K562 (cell line): Measurements from ENCODE around the gene OXNAD1. TPM values are rescaled to one million over a fixed set of nuclear protein-coding genes. Genes with fewer than 3 reads are reported as not detected.

Experiments
- ATAC-seq: fragments of 200-7000 bp; cut with Tn5 transposase; 3 replicates; pipeline ENCODE4 v1.9.1; 2020; ENCODE audit warnings: moderate library complexity
- BruUV-seq: library from RNA; stranded (reverse); fragments of 400-500 nt; replicated peaks from 2 replicates; lab custom pipeline; 2021; lab: Mats Ljungman, UMichigan
- CTCF ChIA-PET: fragments of 300-600 bp; formaldehyde crosslinking; extraction: SDS; loops from one replicate; lab custom pipeline; 2021; ENCODE audit warnings: low intra/inter-chr PET ratio; lab: Yijun Ruan, JAX
- POLR2A ChIA-PET: fragments of 300-600, 350-650 bp; sonication (Branson Sonifier 250); formaldehyde crosslinking; extraction: SDS; loops from one replicate; lab custom pipeline; 2021; ENCODE audit warnings: antibody characterized with exemption, inconsistent platforms; lab: Yijun Ruan, JAX
- DNase-seq, 4 experiments: peaks; one replicate each; pipeline versions ENCODE4 v3.0.0 to v3.0.0-alpha.2; 2011 to 2018; ENCODE audit warnings: low spot score in 3 of 4, mixed read lengths in 3 of 4; ENCODE audit errors: extremely low read depth in 1 of 4
- FAIRE-seq: peaks from 2 replicates; lab custom pipeline; 2011; peaks lifted over from hg19 to GRCh38; lab: Jason Lieb, UNC
- H2AFZ ChIP-seq: 2 replicates; pipeline ENCODE4 v1.6.0; 2011; ENCODE audit warnings: low read depth, low read length, control low read depth, inconsistent platforms
- H3K27ac ChIP-seq: fragments of 200-600 bp; 3 replicates; pipeline ENCODE4 v1.8.0; 2011; ENCODE audit warnings: low read depth, mild to moderate bottlenecking, control low read depth, inconsistent platforms, low read length, moderate library complexity, mixed read lengths; ENCODE audit errors: extremely low read depth
- H3K27me3 ChIP-seq, 2 experiments: fragments of 300-600 bp in 1 of 2; 2 replicates in 1 of 2; 3 replicates in 1 of 2; pipeline versions ENCODE4 v1.6.0 to v1.8.0; 2011; ENCODE audit warnings: inconsistent platforms in 2 of 2, low read length in 2 of 2, mild to moderate bottlenecking in 1 of 2, mixed read lengths in 1 of 2, moderate library complexity in 1 of 2; ENCODE audit not compliant: control insufficient read depth in 2 of 2, insufficient read depth in 2 of 2
- H3K36me3 ChIP-seq: fragments of 300-600 bp; 3 replicates; pipeline ENCODE4 v1.8.0; 2011; ENCODE audit warnings: mild to moderate bottlenecking, low read length, inconsistent platforms; ENCODE audit not compliant: control insufficient read depth, insufficient read depth
- H3K4me1 ChIP-seq, 2 experiments: fragments of 200-600 bp in 1 of 2; replicated peaks in 1 of 2; 2 replicates in 1 of 2; 3 replicates in 1 of 2; pipeline versions ENCODE4 v1.5.1 to v1.8.0; 2011; ENCODE audit warnings: inconsistent platforms in 2 of 2, low read length in 2 of 2, mild to moderate bottlenecking in 1 of 2, mixed read lengths in 1 of 2, moderate library complexity in 1 of 2; ENCODE audit not compliant: control insufficient read depth in 2 of 2, insufficient read depth in 2 of 2
- H3K4me2 ChIP-seq: 2 replicates; pipeline ENCODE4 v1.6.1; 2011; ENCODE audit warnings: low read length, control low read depth, inconsistent platforms, mixed read lengths; ENCODE audit not compliant: insufficient read depth
- H3K4me3 ChIP-seq: fragments of 200-600 bp; sonication (generic), shearing (Covaris generic); 2 replicates; pipeline ENCODE4 v1.5.1; 2016; ENCODE audit warnings: control low read depth, inconsistent platforms
- H3K79me2 ChIP-seq: fragments of 200-600 bp; 3 replicates; pipeline ENCODE4 v1.8.0; 2011; ENCODE audit warnings: low read length, inconsistent platforms; ENCODE audit not compliant: control insufficient read depth, insufficient read depth
- H3K9ac ChIP-seq, 2 experiments: 2 replicates each; pipeline versions ENCODE4 v1.6.0 to v1.6.1; 2011; ENCODE audit warnings: low read depth in 2 of 2, low read length in 2 of 2, control low read depth in 1 of 2, inconsistent platforms in 1 of 2, mild to moderate bottlenecking in 1 of 2, mixed read lengths in 1 of 2; ENCODE audit not compliant: insufficient read depth in 1 of 2
- H3K9me1 ChIP-seq: one replicate; pipeline ENCODE4 v1.6.0; 2011; ENCODE audit warnings: inconsistent platforms, mild to moderate bottlenecking, low read length, moderate library complexity; ENCODE audit not compliant: control insufficient read depth, insufficient read depth
- H3K9me3 ChIP-seq: replicated peaks from 2 replicates; pipeline ENCODE4 v1.5.1; 2011; ENCODE audit warnings: low read depth, low read length, inconsistent platforms; ENCODE audit not compliant: control insufficient read depth, insufficient read depth
- H4K20me1 ChIP-seq: replicated peaks from 2 replicates; pipeline ENCODE4 v1.6.1; 2011; ENCODE audit warnings: low read length, inconsistent platforms, mixed read lengths; ENCODE audit not compliant: control insufficient read depth, insufficient read depth
- E2F6 ChIP-seq, 2 experiments: IDR thresholded peaks; 2 replicates each; pipeline ENCODE4 v1.6.1; 2011; ENCODE audit warnings: borderline replicate concordance in 1 of 2, control low read depth in 1 of 2, low read depth in 1 of 2, low read length in 1 of 2, mild to moderate bottlenecking in 1 of 2, mixed read lengths in 1 of 2, moderate library complexity in 1 of 2; ENCODE audit not compliant: insufficient read depth in 1 of 2, insufficient read length in 1 of 2, poor library complexity in 1 of 2, severe bottlenecking in 1 of 2; ENCODE audit errors: extremely low read depth in 1 of 2
- EHMT2 ChIP-seq: fragments of 450-650 bp; IDR thresholded peaks from 2 replicates; pipeline ENCODE4 v1.6.1; 2018; ENCODE audit warnings: antibody characterized with exemption
- ESRRB ChIP-seq: fragments of 250-450 bp; sonication (Bioruptor Pico); IDR thresholded peaks from 2 replicates; pipeline ENCODE4 v1.5.0; 2020; ENCODE audit warnings: mild to moderate bottlenecking, moderate library complexity, borderline replicate concordance
- GATA2 ChIP-seq: sonication (generic); formaldehyde crosslinking; IDR thresholded peaks from 2 replicates; pipeline ENCODE4 v1.4.0; 2020; ENCODE audit warnings: mild to moderate bottlenecking, missing genetic modification reagents
- HMGXB4 ChIP-seq: sonication (generic); formaldehyde crosslinking; IDR thresholded peaks from 2 replicates; pipeline ENCODE4 v1.8.1; 2023; ENCODE audit warnings: mild to moderate bottlenecking, missing genetic modification reagents
- RAD21 ChIP-seq, 2 experiments: fragments of 250-450 bp in 1 of 2; fragments of 450-650 bp in 1 of 2; sonication (Bioruptor Pico) in 1 of 2; formaldehyde crosslinking in 1 of 2; IDR thresholded peaks in 1 of 2; conservative IDR thresholded peaks in 1 of 2; 2 replicates each; pipeline versions ENCODE4 v1.4.0 to v1.8.0; 2020 to 2022; ENCODE audit warnings: mild to moderate bottlenecking in 2 of 2, moderate library complexity in 1 of 2
- RB1 ChIP-seq: fragments of 450-650 bp; IDR thresholded peaks from 2 replicates; pipeline ENCODE4 v1.6.1; 2017; ENCODE audit warnings: low read depth, mild to moderate bottlenecking
- RBM14 ChIP-seq: fragments of 200-400 bp; formaldehyde crosslinking; IDR thresholded peaks from 2 replicates; pipeline ENCODE4 v1.6.1; 2018; ENCODE audit warnings: low read depth, mild to moderate bottlenecking, low read length, moderate library complexity, borderline replicate concordance; ENCODE audit not compliant: insufficient read depth
- SNRNP70 ChIP-seq: fragments of 200-400 bp; formaldehyde crosslinking; optimal IDR thresholded peaks from 2 replicates; pipeline ENCODE3; 2017; ENCODE audit warnings: low read depth, low read length
- SP2 ChIP-seq: IDR thresholded peaks from 2 replicates; pipeline ENCODE4 v1.6.1; 2011; ENCODE audit warnings: mild to moderate bottlenecking, low read depth, low read length, moderate library complexity; ENCODE audit not compliant: poor library complexity, severe bottlenecking; ENCODE audit errors: extremely low read depth
- THRAP3 ChIP-seq: fragments of 450-650 bp; IDR thresholded peaks from 2 replicates; pipeline ENCODE4 v1.6.1; 2016; ENCODE audit warnings: mild to moderate bottlenecking, inconsistent platforms, borderline replicate concordance
- ZNF766 ChIP-seq: fragments of 200-800 bp; sonication (Bioruptor generic); conservative IDR thresholded peaks from 2 replicates; pipeline ENCODE4 v1.6.1; 2016; ENCODE audit warnings: missing genetic modification characterization, missing compliant biosample characterization
- WGBS: fragments of 100-300 bp; shearing (Covaris generic); methylation state at CpG from one replicate; pipeline ENCODE4 v1.1.6; 2016; ENCODE audit warnings: low coverage, mixed read lengths; ENCODE audit not compliant: insufficient coverage; ENCODE audit errors: missing lambda C conversion rate; 5-methylcytosine and 5-hydroxymethylcytosine counted together
- in situ Hi-C: fragments of 300-500 bp; cut with MboI; formaldehyde crosslinking; loops from 4 replicates; pipeline ENCODE4 v1.15.0; 2018; ENCODE audit warnings: inconsistent platforms, mixed read lengths
- intact Hi-C: fragments of 100-400 bp; cut with micrococcal nuclease; formaldehyde crosslinking; loops from 2 replicates; pipeline ENCODE4 v1.14.2; 2022
- polyA plus RNA-seq, 8 experiments: library from polyadenylated mRNA; depleted of rRNA in 4 of 8; stranded (reverse) in 5 of 8; unstranded in 3 of 8; fragments of >200 nt; fragmentation: Nextera tagmentation in 2 of 8; fragmentation: Illumina TruSeq in 1 of 8; extraction: Ambion mirVana in 2 of 8; extraction: Trizol in 1 of 8; gene quantifications; 2 replicates each; pipeline versions ENCODE4 v1.2.1 to v1.2.3, GENCODE V29; 2011 to 2014; ENCODE audit warnings: inconsistent platforms in 1 of 8, missing spikeins in 1 of 8
- total RNA-seq, 7 experiments: library from RNA; depleted of rRNA in 6 of 7; stranded (reverse); fragments of >200 nt in 6 of 7; fragmentation: Illumina TruSeq in 2 of 7; extraction: Trizol in 2 of 7; gene quantifications; 2 replicates each; pipeline versions ENCODE4 v1.2.1 to v1.2.3, GENCODE V29; 2011 to 2021; ENCODE audit warnings: low replicate concordance in 1 of 7

The OXNAD1 gene
- total and polyA plus RNA-seq, 9 of the 15 experiments (the other 6 are each of a cell fraction or from before 2014, with no cell fraction given): 12.8 to 44.4 (median 41.1) TPM

- TF ChIP-seq ESRRB (CRISPR knock-in tag): no peak
- TF ChIP-seq RBM14: no peak
- no peak for TF ChIP-seq E2F6 (IDR thresholded peaks at IDR 0.05; ENCODE audit: borderline replicate concordance in 1 of 2, extremely low read depth in 1 of 2, insufficient read depth in 1 of 2, insufficient read length in 1 of 2, low read depth in 1 of 2, low read length in 1 of 2, poor library complexity in 1 of 2, severe bottlenecking in 1 of 2)
Measured at GRCh38 chr3:16239086-16239770, 25.8 kb upstream of the OXNAD1 start (continued).

- Histone ChIP-seq H3K9ac (no peak overlapping the region), H4K20me1 (no peaks in the 10 kb centered on the region), H3K9me1 (no peaks in the 10 kb centered on the region), H2AFZ (no peak overlapping the region), H3K9me3 (no peaks in the 10 kb centered on the region), H3K4me2 (no peak overlapping the region), H3K4me3 (no peak overlapping the region), H3K79me2 (no peaks in the 10 kb centered on the region), H3K27ac (no peak overlapping the region), H3K27me3 (peaks cover 15 to 45% of the 10 kb centered on the region in 2 experiments), H3K36me3 (no peaks in the 10 kb centered on the region), H3K4me1 (no peaks in the 10 kb centered on the region; a peak in 2 of 5 replicates)
- no TSS peak for BruUV-seq
- DNase-seq: no peak
- intact Hi-C loops (no loop called here), in situ Hi-C loops (loop anchor here (10.0 kb wide), 2 partner anchors 195 to 615 kb away; no protein-coding TSS in a partner anchor)
- WGBS: 3% methylated on average over 4 of the region's 4 CpGs
- POLR2A ChIA-PET: no interaction called here
- CTCF ChIA-PET: no interaction called here
- FAIRE-seq: peak; percentile 40
- no peak for ATAC-seq
- TF ChIP-seq SP2 (no peak), SNRNP70 (no peak), EHMT2 (no peak), THRAP3 (no peak), HMGXB4 (no peak), RB1 (no peak), GATA2 (no peak), ZNF766 (CRISPR knock-in tag) (no peak), RAD21 (CRISPR knock-in tag; conservative IDR thresholded peaks at IDR 0.05 in 1 of 2, IDR thresholded peaks at IDR 0.05 in 1 of 2) (no peak)
Measured at GRCh38 chr3:16239780-16240179, 25.2 kb upstream of the OXNAD1 start.
